ENCODE measurements around the gene HPN.

Gene HPN

DNA sequence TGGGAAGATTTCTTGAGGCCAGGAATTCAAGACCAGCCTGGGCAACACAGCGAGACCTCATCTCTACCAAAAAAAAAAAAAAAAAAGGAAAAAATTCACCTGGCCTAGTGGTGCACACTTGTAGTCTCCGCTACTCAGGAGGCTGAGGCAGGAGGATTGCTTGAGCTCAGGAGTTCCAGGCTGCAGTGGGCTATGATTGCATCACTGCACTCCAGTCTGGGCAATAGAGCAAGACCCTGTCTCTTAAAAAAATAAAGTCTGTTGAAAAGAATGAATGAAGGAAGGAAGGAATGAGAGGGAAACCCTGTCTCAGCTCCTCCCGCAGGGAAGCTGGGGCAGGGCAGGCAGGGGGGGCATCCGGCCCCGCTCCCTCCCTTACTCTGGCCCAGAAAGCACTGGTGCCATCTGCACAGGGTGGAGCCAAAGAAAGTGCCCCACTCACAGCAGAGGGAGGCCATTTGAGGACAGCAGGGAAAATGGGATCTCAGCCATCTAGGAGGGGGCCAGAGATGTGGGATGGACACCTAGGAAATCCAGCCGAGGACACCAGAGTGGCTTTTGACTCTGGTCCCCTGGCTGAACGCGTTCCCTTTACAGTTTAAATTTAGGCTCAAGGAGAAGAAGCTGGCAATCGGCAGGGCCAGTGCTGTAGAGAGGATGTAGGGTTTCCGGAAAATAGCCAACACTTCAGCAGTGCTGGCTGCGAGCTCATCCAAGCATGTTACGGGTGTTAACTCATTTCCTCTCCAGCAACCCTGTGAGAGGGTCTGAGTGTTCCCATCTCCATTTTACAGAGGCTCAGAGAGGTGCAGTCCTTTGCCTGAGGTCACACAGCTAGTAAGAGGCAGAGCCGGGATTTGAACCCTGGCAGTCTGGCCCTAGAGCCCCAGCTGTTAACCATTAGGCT is 3.6 kb upstream of the HPN start:
- TF ChIP-seq, protein P1, sequence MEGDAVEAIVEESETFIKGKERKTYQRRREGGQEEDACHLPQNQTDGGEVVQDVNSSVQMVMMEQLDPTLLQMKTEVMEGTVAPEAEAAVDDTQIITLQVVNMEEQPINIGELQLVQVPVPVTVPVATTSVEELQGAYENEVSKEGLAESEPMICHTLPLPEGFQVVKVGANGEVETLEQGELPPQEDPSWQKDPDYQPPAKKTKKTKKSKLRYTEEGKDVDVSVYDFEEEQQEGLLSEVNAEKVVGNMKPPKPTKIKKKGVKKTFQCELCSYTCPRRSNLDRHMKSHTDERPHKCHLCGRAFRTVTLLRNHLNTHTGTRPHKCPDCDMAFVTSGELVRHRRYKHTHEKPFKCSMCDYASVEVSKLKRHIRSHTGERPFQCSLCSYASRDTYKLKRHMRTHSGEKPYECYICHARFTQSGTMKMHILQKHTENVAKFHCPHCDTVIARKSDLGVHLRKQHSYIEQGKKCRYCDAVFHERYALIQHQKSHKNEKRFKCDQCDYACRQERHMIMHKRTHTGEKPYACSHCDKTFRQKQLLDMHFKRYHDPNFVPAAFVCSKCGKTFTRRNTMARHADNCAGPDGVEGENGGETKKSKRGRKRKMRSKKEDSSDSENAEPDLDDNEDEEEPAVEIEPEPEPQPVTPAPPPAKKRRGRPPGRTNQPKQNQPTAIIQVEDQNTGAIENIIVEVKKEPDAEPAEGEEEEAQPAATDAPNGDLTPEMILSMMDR (IDR thresholded peaks at IDR 0.05) = no peak

DNA sequence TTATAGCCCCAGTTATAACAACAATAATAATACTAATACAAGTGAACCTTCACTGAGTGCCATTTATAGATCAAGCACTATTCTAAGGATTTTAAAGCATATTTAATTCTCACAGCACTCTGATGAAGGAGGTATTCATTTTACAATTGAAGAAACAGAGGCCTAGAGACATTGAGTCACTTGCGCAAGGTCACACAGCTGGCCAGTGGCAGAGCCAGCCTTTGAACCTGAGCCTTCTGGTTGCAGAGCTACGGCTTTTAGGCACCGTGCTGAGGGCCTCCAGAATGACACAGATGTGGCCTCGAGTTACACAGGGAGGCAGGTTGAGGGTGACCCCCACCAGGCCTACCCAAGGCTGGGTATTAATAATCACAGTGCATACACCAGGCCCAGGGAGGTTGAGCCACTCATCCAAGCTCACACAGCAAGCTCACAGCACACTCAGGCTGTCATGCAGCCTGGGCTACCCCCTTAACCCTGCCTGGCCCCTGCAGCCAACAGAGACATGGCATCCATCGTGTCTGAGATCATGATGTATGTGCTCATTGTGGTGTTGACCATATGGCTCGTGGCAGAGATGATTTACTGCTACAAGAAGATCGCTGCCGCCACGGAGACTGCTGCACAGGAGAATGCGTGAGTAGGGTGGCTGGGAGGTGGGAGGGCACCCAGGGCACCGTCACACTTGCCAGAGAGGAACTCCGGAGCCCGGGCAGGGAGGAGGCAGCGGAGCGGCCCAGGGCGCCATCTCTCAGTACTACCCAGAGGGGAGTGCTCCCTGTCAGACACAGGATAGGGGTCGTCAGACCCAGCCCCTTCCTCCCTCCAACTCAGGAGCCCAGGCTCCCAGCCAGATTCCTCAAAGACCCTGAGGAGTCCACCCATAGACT is 2.7 kb upstream of the HPN start:
- TF ChIP-seq, protein P1 (IDR thresholded peaks at IDR 0.05) = no peak

DNA sequence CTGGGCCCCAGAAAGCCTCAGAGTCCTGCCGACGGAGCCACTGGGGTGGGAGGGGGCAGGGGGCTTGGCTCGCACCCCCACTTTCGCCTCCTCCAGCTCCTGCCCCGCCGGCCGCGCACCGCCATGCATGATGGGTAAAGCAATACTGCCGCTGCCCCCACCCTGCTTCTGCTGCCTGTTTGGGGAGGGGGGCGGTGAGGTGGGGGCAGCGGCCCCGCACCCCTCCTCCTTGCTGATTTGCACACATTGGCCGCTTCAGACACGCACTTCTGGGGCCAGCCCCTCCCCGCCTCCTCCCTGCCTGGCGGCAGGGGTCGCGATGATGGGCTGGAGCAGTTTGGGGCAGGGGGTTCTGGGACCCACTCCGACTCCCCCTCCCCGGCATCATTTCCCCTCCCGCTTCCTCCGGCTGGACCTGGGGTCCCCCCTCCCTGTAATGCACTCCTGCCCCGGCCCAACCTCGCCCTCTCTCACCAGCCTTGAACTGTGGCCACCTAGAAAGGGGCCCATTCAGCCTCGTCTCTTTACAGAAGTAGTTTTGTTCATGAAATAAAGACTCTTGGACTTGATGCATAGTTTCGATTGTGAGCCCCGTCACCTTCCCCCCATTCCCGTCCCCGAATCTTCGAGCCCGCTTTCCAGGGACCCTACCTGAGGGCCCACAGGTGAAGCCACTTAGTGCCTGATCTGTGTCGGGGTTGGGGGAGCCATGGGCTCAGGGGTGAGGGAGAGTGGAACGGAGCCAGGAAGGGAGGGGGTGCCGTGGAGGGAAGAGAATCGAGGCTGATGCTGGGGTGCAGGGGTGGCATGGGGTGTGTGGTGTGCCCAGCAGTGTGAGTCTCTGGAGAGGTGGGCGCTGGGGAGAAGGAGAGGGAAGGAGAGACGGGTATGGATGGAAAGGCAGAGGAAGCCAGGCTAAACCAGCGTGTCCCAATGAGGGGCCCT is 1.4 kb upstream of the HPN start:
- TF ChIP-seq, protein P1 (IDR thresholded peaks at IDR 0.05) = no peak

DNA sequence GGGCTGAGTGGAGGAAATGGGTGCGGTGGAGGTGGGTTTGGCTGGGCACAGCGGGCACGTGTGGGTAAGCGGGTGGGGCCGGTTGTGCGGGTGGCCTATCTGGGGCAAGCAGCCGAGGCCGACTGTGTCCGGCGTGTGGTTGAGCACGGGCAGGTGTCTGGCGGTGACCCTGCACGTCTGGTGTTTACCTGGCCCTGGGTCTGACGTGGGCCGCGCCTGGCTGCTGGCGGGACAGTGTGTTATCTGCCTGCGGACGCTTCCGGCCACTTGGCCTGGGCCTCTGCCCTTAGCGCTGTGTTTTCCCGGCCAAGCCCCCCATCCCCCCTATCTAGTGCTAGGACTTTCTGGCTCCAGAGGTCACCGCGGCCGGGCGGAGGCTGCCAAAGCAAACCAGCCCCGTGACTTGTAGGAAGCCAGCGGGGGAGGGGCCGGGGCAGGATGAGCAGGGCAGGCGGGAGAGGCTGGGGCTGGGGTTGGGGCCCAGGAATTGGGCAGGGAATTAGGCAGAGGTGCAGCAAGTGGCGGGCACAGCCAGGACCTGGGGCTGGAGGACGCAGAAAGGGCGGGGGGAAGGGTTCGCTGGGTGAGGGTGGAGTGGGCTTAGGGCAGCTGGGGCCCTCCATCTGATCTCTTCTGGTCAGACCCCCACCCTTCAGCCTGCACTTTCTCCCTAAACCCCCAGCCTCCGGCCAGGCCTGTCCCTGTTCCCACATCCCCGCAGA is 534 bp upstream of the HPN start:
- TF ChIP-seq, protein P1 (IDR thresholded peaks at IDR 0.05) = no peak

DNA sequence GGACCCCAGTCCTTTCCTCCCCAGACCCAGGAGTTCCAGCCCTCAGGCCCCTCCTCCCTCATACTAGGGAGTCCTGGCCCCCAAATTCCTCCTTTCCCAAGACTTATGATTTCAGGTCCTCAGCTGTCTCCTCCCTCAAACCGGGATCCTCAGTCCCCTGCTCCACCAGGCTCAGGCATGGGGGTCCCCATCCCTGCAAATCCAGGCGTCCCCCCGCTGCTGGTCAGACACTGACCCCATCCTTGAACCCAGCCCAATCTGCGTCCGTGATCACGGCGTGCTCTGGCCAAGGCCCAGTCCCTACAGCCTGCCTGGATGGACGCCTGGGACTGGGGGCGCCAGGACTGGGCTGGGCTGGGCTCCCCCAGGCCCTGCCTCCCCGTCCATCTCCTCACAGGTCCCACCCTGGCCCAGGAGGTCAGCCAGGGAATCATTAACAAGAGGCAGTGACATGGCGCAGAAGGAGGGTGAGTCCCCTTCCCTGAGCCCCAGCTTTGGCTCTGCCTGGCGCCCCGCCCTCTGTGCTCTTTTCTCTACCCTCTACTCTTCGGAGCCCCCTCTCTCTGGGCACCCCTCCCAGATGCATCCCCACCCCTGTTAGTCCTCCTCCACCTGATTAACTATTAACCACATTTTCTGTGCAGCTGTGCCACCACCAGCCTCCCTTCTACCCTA is 672 bp downstream of the HPN start:
- TF ChIP-seq, protein P1 (IDR thresholded peaks at IDR 0.05) = no peak

DNA sequence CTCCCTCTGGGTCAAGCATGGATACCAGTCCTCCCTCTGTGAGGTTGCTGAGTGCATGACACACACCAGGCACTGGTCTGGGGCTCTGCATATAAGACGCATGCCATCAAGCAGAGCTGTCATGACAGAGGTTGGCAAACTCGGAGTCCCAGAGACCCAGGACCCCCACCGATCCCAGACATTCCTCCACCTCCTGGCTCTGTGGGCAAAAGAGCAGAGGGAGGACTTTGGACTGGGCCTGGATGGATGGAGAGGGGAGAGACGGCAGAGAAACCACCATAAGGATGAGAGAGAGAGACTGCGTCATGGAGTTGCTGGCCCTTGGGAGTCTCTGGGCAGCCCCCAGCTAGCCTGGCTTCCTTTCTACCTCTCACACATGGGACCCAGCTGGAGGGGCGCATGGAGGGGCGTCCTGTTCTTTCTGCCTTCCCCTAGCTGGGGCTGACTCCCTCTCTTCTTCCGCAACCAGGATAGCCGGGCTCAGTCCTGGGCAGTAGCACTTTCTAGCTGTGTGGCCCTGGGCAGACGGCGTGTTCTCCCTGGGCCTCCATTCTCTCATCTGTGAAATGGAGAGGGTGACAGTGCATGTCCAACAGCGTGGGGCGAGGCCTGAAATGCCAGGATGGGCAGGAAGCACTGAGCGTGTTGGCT is 1.6 kb downstream of the HPN start:
- TF ChIP-seq, protein P1 (IDR thresholded peaks at IDR 0.05) = no peak

All from LNCAP (cell line).